Stimulated activated CD4-positive, alpha-beta T cell treated with anti-CD3 and anti-CD28 coated beads, Interleukin-4, amount 100 ng/mL, for 1 hour (primary cell): ENCODE data around the gene PDLIM7.

ENCODE experiments used
- DNase-seq: peaks from one replicate; pipeline ENCODE4 v3.0.0-alpha.2; 2020

Gene PDLIM7

DNA sequence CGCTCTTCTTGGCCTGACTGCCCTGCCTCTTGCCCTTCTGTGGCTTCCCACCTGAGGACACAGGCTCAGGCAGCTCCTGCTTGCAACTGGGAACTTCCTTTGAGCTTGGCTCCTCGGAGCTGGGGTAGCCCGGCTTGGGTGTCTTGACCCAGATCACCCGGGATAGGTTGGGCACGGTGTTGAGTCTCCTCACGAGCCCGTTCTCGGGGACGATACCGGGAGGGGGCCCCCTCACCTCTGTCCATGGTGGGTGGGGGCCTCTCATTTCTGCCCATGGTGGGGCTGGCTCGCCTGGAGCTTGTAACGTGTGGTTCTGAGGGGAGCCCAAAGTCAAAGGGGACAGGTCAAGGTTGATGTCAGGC lies 27.1 kb upstream of the PDLIM7 start:
- DNase-seq = no peak

DNA sequence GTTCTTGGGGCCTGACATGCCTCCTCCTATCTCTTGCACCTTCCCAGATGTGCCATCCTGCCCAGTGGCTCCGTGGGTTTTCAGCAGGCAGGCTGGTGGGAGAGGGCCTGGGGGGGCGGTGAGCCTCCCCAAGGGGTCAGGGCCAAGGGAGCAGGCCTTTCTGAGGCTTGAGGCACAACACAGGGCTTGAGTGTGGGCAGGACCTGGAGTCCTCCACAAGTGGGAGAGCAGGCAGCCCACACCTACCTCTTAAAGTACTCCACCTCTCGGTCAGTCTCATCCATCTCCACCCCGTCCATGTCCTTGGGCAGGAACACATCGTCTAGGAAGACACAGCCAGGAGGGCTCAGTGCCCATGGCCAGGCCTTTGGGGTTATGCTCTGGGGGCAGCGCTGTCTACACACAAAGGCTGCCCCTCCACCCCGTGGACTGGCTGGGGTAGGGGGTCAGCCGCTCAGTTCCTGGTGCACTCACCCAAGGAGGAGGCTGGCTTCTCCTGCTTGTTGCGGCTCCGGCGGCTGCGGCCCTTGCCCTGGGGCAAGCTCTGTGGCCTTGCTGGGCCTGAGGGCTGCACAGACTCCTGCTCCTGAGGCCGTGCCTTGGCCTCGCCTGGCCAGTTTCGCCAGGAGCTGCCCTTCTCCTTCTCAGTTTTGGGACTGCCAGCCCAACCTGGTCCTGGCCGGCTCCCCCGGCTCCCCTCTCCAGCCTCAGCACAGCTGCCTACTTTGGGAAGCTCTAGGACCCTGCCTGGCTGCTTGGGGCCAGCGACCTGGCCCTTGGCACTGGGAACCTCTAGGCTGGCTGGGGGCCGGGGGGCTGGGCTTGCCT lies 26.5 kb upstream of the PDLIM7 start:
- no peak for DNase-seq

- no peak for DNase-seq
These were observed 23.6 kb upstream of the PDLIM7 start for GRCh38 chr5:177520916-177521513.

- no peak for DNase-seq
These were observed 22.9 kb upstream of the PDLIM7 start for GRCh38 chr5:177520271-177520670.

DNA sequence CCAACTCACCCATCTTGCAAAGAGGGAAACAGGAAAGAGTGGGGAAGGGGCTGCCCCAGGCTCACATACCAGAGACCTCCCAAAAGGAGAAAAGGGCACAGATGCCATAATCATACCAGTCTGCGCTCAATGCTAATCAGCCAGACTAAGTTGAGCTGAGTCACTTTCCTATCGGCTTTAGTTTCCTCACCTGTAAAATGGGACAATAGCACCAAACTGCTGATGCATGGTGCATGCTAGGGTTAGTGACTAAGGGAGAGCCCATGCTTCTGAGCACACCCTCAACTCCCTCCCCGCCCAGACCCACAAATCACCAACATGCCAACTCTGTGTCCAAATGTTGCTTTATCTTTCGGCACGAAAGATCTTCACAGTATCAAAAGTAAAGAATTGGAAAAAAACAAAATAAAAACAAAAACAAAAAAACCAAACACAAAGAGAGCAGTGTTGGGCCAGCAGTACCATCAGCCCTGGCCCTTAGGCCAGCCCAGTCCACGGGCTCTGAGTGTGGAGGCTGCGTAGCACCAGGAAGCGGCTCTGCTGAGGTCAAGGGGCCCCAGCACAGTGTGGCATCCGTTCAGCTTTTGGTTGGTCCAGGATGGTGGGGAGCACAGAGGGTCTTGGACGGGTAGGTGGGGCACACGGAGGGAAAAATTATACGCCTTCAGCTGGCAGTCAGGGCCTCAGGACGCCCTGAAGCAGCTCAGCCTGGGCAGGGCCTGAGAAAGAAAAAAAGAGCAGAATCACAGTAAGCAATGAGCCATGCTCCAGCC lies 22.2 kb upstream of the PDLIM7 start:
- no peak for DNase-seq

DNA sequence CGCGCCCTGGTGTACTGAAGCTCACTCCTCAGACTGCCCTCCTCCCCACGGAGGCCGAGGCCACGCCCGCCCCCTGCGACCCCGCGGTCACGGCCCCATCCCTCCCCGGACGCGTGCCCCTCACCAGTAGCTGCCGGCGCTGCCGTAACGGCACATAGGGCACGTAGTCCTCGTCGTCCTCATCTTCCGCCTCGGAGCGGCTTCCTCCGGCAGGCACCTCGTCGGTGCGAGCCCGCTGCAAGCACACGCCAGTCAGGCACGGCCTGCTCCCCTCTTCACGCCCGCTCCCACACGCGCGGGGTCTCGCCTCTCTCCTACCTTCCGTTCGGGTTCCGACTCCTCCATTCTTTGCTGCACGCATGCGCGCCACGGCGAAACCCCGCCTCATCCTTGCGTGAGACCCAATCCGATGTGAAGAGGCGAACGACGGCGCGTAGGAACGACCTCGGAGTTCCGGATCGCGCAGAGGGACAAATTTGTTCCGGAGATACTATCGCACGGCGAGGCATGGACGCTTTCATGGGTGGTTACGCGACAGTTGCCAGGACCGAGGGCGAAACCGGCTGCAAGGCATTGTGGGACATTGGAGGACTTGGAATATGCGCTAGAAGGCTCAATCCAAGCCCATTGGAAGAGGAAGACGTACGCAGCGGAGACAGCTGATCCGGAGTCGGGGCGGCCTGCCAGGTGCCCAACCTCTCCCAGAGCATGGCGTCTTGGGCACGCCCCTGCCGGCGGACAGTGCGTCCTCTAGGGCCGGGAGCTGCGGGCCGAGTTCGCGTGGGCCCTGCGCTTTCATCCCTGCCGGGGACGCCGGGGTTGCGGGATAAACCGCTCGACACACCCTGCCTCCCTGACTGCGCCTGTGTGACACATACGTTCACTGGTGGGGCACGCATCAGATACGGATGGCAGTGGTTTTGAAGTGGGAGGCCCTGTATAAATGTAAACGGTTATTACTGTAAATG lies 19.5 kb upstream of the PDLIM7 start, which contains the start of gene DDX41:
Gene DDX41 (minus strand): TSS at position 361 of the 968 bp plus-strand sequence. CDS start 16 bp downstream, at position 345.
- DNase-seq = peak; percentile 94

GRCh38 chr5:177515580-177515979 lies 18.2 kb upstream of the PDLIM7 start:
- no peak for DNase-seq

GRCh38 chr5:177514541-177514940 lies 17.1 kb upstream of the PDLIM7 start:
- no peak for DNase-seq

DNA sequence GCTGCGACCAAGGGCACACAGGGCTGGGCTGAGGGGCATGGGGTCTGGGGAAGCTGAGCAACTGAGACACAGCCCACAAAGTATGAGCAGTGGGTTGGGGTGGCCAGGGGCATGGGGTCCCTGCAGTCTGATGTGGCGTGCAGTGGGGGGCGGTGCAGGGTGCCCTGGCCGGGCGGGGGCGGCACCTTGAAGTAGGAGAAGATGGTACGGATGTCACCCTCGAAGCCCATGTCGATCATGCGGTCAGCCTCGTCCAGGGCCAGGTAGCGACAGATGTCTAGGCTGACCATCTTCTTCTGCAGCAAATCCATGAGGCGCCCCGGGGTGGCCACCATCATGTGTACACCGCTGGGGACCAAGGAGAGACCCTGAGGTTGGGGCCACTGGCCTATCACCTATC lies 16.1 kb upstream of the PDLIM7 start:
- DNase-seq = no peak

GRCh38 chr5:177512736-177513380 lies 15.5 kb upstream of the PDLIM7 start:
- DNase-seq = no peak

GRCh38 chr5:177511796-177512675 lies 14.6 kb upstream of the PDLIM7 start:
- no peak for DNase-seq

DNA sequence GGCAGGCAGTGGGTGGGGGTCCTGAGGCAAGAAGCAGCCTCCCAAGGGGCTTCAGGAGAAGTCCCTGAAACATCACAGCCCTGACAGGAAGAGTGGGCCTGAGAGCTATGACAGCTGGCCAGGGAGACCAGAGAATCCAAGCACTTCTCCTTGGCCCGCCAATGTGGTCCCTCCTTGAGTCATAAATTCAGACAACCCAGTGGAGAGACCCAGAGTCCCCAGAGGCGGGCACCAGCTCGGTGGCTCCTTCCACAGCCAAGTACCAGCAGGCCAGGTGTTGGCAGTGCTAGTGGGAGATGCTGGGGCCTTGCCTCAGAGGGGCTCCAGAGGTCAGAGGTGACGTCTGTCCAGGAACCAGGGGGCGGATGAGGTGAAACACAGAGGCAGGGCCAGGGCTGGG lies 13.8 kb upstream of the PDLIM7 start:
- no peak for DNase-seq

- DNase-seq = no peak
These were observed 13.2 kb upstream of the PDLIM7 start for GRCh38 chr5:177510567-177511053.

- no peak for DNase-seq
These were observed 12.7 kb upstream of the PDLIM7 start for GRCh38 chr5:177509991-177510566.

- DNase-seq = no peak
These were observed 12.1 kb upstream of the PDLIM7 start, which contains the start of gene DOK3 for GRCh38 chr5:177509381-177509951. DOK3 (minus strand) TSS chr5:177509826; CDS start chr5:177509540, 286 bp downstream.

DNA sequence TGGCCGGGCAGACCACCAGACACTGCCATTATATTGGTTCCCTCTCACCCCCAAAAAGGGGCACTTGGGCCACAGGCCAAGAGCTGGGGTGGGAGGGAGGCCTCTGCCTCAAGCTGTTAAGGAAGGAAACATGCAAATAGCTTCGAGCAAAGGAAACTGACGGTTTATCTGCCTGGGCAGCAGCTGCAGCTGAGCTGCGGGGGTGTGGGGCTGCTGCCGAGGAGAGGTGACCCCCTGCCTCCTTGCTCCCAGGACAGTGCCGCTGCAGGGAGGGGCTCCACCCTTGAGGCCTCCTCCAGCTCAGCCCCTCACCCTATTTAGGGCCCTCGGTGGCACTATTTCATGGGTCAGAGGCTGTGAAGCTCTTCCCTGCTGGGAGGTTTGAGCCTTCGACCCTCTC lies 11.4 kb upstream of the PDLIM7 start:
- DNase-seq = no peak

DNA sequence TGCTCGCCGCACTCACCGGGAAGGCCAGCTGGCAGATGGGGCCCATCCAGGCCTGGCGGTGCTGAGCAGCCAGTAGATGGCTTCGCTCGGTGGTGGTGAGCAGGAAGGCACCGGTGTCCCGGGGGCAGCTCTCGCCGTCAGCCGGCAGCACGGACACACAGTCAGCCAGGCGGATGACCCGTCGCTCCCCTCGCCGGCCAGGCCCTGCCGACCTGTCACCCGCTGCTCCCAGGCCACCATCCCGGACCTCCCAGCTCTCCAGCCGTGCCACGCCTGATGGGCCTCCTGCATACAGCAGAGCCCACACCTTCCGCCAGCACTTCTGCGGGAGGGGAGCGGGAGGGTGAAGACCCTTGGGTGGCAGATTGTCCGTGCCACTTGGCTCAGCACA lies 10.8 kb upstream of the PDLIM7 start:
- DNase-seq = no peak

- DNase-seq = no peak
These were observed 10.3 kb upstream of the PDLIM7 start for GRCh38 chr5:177507596-177508220.

- no peak for DNase-seq
These were observed 9.8 kb upstream of the PDLIM7 start for GRCh38 chr5:177507165-177507564.
